ENCODE measurements around the gene CAPN8. TPM values are rescaled to one million over a fixed set of nuclear protein-coding genes. Genes with fewer than 3 reads are reported as not detected.

CAPN8 gene
- total and polyA plus RNA-seq, 2 donors: 0.38 to 2.6 TPM

GRCh38 chr1:223667484-223668182 lies 2.1 kb upstream of the CAPN8 start:
- H3K36me3 ChIP-seq (ENCODE audit: control insufficient read depth in 2 of 2, insufficient read depth in 2 of 2, low read length in 1 of 2): no peaks in the 10 kb centered on the region
- H3K4me1 ChIP-seq (ENCODE audit: control insufficient read depth in 2 of 2, insufficient read depth in 2 of 2, low read length in 2 of 2): no peaks in the 10 kb centered on the region
- no peaks in the 10 kb centered on the region for H3K27me3 ChIP-seq (ENCODE audit: control insufficient read depth in 2 of 2, insufficient read depth in 1 of 2, low read length in 1 of 2)
- H3K4me3 ChIP-seq (ENCODE audit: low read length in 2 of 2): no peak overlapping the region
- H3K9me3 ChIP-seq (ENCODE audit: control insufficient read depth in 2 of 2, insufficient read depth in 1 of 2, low read length in 1 of 2): no peaks in the 10 kb centered on the region
- no peak for DNase-seq (ENCODE audit: low read depth in 6 of 9, low spot score in 9 of 9)
- WGBS: 94% methylated on average over 3 of the region's 3 CpGs
- no peak overlapping the region for H3K27ac ChIP-seq (ENCODE audit: low read depth in 1 of 2, low read length in 1 of 2)

GRCh38 chr1:223664106-223664505 lies 1.4 kb downstream of the CAPN8 start:
- no peak for DNase-seq (ENCODE audit: low read depth in 6 of 9, low spot score in 9 of 9)
- H3K27me3 ChIP-seq (ENCODE audit: control insufficient read depth in 2 of 2, insufficient read depth in 1 of 2, low read length in 1 of 2): no peaks in the 10 kb centered on the region
- H3K9me3 ChIP-seq (ENCODE audit: control insufficient read depth in 2 of 2, insufficient read depth in 1 of 2, low read length in 1 of 2): no peaks in the 10 kb centered on the region
- H3K4me3 ChIP-seq (ENCODE audit: low read length in 2 of 2): no peak overlapping the region
- no peaks in the 10 kb centered on the region for H3K4me1 ChIP-seq (ENCODE audit: control insufficient read depth in 2 of 2, insufficient read depth in 2 of 2, low read length in 2 of 2)
- no peak overlapping the region for H3K27ac ChIP-seq (ENCODE audit: low read depth in 1 of 2, low read length in 1 of 2)
- WGBS: 77% methylated on average over 5 of the region's 5 CpGs
- no peaks in the 10 kb centered on the region for H3K36me3 ChIP-seq (ENCODE audit: control insufficient read depth in 2 of 2, insufficient read depth in 2 of 2, low read length in 1 of 2)

- peak in 1 of 9 donors; percentile 31 for DNase-seq (ENCODE audit: low read depth in 6 of 9, low spot score in 9 of 9)
- no peaks in the 10 kb centered on the region for H3K27me3 ChIP-seq (ENCODE audit: control insufficient read depth in 2 of 2, insufficient read depth in 1 of 2, low read length in 1 of 2)
- H3K36me3 ChIP-seq (ENCODE audit: control insufficient read depth in 2 of 2, insufficient read depth in 2 of 2, low read length in 1 of 2): no peaks in the 10 kb centered on the region
- no peak overlapping the region for H3K4me3 ChIP-seq (ENCODE audit: low read length in 2 of 2)
- no peaks in the 10 kb centered on the region for H3K4me1 ChIP-seq (ENCODE audit: control insufficient read depth in 2 of 2, insufficient read depth in 2 of 2, low read length in 2 of 2)
- 11% methylated on average over 5 of the region's 5 CpGs for WGBS
- H3K9me3 ChIP-seq (ENCODE audit: control insufficient read depth in 2 of 2, insufficient read depth in 1 of 2, low read length in 1 of 2): no peaks in the 10 kb centered on the region
- H3K27ac ChIP-seq (ENCODE audit: low read depth in 1 of 2, low read length in 1 of 2): no peak overlapping the region
These were observed 2.6 kb downstream of the CAPN8 start for GRCh38 chr1:223662943-223663342.

- DNase-seq (ENCODE audit: low read depth in 6 of 9, low spot score in 9 of 9): no peak
- Histone ChIP-seq H3K4me3 (ENCODE audit: low read length in 2 of 2) (no peak overlapping the region), H3K4me1 (ENCODE audit: control insufficient read depth in 2 of 2, insufficient read depth in 2 of 2, low read length in 2 of 2) (no peaks in the 10 kb centered on the region), H3K27me3 (ENCODE audit: control insufficient read depth in 2 of 2, insufficient read depth in 1 of 2, low read length in 1 of 2) (no peaks in the 10 kb centered on the region), H3K9me3 (ENCODE audit: control insufficient read depth in 2 of 2, insufficient read depth in 1 of 2, low read length in 1 of 2) (no peaks in the 10 kb centered on the region), H3K36me3 (ENCODE audit: control insufficient read depth in 2 of 2, insufficient read depth in 2 of 2, low read length in 1 of 2) (no peaks in the 10 kb centered on the region), H3K27ac (ENCODE audit: low read depth in 1 of 2, low read length in 1 of 2) (no peak overlapping the region)
- WGBS: 98% methylated on average over 4 of the region's 4 CpGs
These were observed 5.8 kb downstream of the CAPN8 start for GRCh38 chr1:223659711-223660110.

- no peak for DNase-seq (ENCODE audit: low read depth in 6 of 9, low spot score in 9 of 9)
- Histone ChIP-seq H3K9me3 (ENCODE audit: control insufficient read depth in 2 of 2, insufficient read depth in 1 of 2, low read length in 1 of 2) (no peaks in the 10 kb centered on the region), H3K27ac (ENCODE audit: low read depth in 1 of 2, low read length in 1 of 2) (no peak overlapping the region), H3K27me3 (ENCODE audit: control insufficient read depth in 2 of 2, insufficient read depth in 1 of 2, low read length in 1 of 2) (no peaks in the 10 kb centered on the region), H3K36me3 (ENCODE audit: control insufficient read depth in 2 of 2, insufficient read depth in 2 of 2, low read length in 1 of 2) (no peaks in the 10 kb centered on the region), H3K4me1 (ENCODE audit: control insufficient read depth in 2 of 2, insufficient read depth in 2 of 2, low read length in 2 of 2) (peaks cover 0 to 6% of the 10 kb centered on the region in 2 donors), H3K4me3 (ENCODE audit: low read length in 2 of 2) (no peak overlapping the region)
- 93% methylated on average over 1 of the region's 1 CpG for WGBS
These were observed 7.5 kb downstream of the CAPN8 start for GRCh38 chr1:223657978-223658377.

- peaks cover 0 to 17% of the 10 kb centered on the region in 2 donors for H3K4me1 ChIP-seq (ENCODE audit: control insufficient read depth in 2 of 2, insufficient read depth in 2 of 2, low read length in 2 of 2)
- no peaks in the 10 kb centered on the region for H3K9me3 ChIP-seq (ENCODE audit: control insufficient read depth in 2 of 2, insufficient read depth in 1 of 2, low read length in 1 of 2)
- no peak for DNase-seq (ENCODE audit: low read depth in 6 of 9, low spot score in 9 of 9)
- no peak overlapping the region for H3K27ac ChIP-seq (ENCODE audit: low read depth in 1 of 2, low read length in 1 of 2)
- no peak overlapping the region for H3K4me3 ChIP-seq (ENCODE audit: low read length in 2 of 2)
- no peaks in the 10 kb centered on the region for H3K27me3 ChIP-seq (ENCODE audit: control insufficient read depth in 2 of 2, insufficient read depth in 1 of 2, low read length in 1 of 2)
- H3K36me3 ChIP-seq (ENCODE audit: control insufficient read depth in 2 of 2, insufficient read depth in 2 of 2, low read length in 1 of 2): no peaks in the 10 kb centered on the region
- 90% methylated on average over 6 of the region's 6 CpGs for WGBS
These were observed 11.4 kb downstream of the CAPN8 start for GRCh38 chr1:223654083-223654482.

- Histone ChIP-seq H3K4me3 (ENCODE audit: low read length in 2 of 2) (no peak overlapping the region), H3K9me3 (ENCODE audit: control insufficient read depth in 2 of 2, insufficient read depth in 1 of 2, low read length in 1 of 2) (no peaks in the 10 kb centered on the region), H3K27ac (ENCODE audit: low read depth in 1 of 2, low read length in 1 of 2) (no peak overlapping the region), H3K4me1 (ENCODE audit: control insufficient read depth in 2 of 2, insufficient read depth in 2 of 2, low read length in 2 of 2) (peaks cover 0 to 17% of the 10 kb centered on the region in 2 donors), H3K27me3 (ENCODE audit: control insufficient read depth in 2 of 2, insufficient read depth in 1 of 2, low read length in 1 of 2) (no peaks in the 10 kb centered on the region), H3K36me3 (ENCODE audit: control insufficient read depth in 2 of 2, insufficient read depth in 2 of 2, low read length in 1 of 2) (no peaks in the 10 kb centered on the region)
- DNase-seq (ENCODE audit: low read depth in 6 of 9, low spot score in 9 of 9): no peak
- WGBS: 93% methylated on average over 4 of the region's 4 CpGs
These were observed 12.1 kb downstream of the CAPN8 start for GRCh38 chr1:223653431-223653830.

- DNase-seq (ENCODE audit: low read depth in 6 of 9, low spot score in 9 of 9): no peak
- Histone ChIP-seq H3K27ac (ENCODE audit: low read depth in 1 of 2, low read length in 1 of 2) (no peak overlapping the region), H3K27me3 (ENCODE audit: control insufficient read depth in 2 of 2, insufficient read depth in 1 of 2, low read length in 1 of 2) (no peaks in the 10 kb centered on the region), H3K4me1 (ENCODE audit: control insufficient read depth in 2 of 2, insufficient read depth in 2 of 2, low read length in 2 of 2) (peaks cover 0 to 17% of the 10 kb centered on the region in 2 donors), H3K4me3 (ENCODE audit: low read length in 2 of 2) (no peak overlapping the region), H3K36me3 (ENCODE audit: control insufficient read depth in 2 of 2, insufficient read depth in 2 of 2, low read length in 1 of 2) (no peaks in the 10 kb centered on the region), H3K9me3 (ENCODE audit: control insufficient read depth in 2 of 2, insufficient read depth in 1 of 2, low read length in 1 of 2) (no peaks in the 10 kb centered on the region)
- WGBS: 82% methylated on average over 14 of the region's 14 CpGs
These were observed 12.5 kb downstream of the CAPN8 start for GRCh38 chr1:223653015-223653414.

- 72% methylated on average over 12 of the region's 12 CpGs for WGBS
- no peaks in the 10 kb centered on the region for H3K9me3 ChIP-seq (ENCODE audit: control insufficient read depth in 2 of 2, insufficient read depth in 1 of 2, low read length in 1 of 2)
- DNase-seq (ENCODE audit: low read depth in 6 of 9, low spot score in 9 of 9): peak in 4 of 9 donors; percentile 8 to 46 (median 14)
- H3K4me3 ChIP-seq (ENCODE audit: low read length in 2 of 2): no peak overlapping the region
- no peaks in the 10 kb centered on the region for H3K36me3 ChIP-seq (ENCODE audit: control insufficient read depth in 2 of 2, insufficient read depth in 2 of 2, low read length in 1 of 2)
- peaks cover 0 to 17% of the 10 kb centered on the region in 2 donors for H3K4me1 ChIP-seq (ENCODE audit: control insufficient read depth in 2 of 2, insufficient read depth in 2 of 2, low read length in 2 of 2)
- no peaks in the 10 kb centered on the region for H3K27me3 ChIP-seq (ENCODE audit: control insufficient read depth in 2 of 2, insufficient read depth in 1 of 2, low read length in 1 of 2)
- no peak overlapping the region for H3K27ac ChIP-seq (ENCODE audit: low read depth in 1 of 2, low read length in 1 of 2)
These were observed 13.0 kb downstream of the CAPN8 start for GRCh38 chr1:223652436-223652941.
